Measurements from ENCODE around the gene EXOC6B.
"Not testable (repeated sequence)": the region's sequence is repeated elsewhere in the genome, so short reads cannot be mapped to it uniquely, and the experiment has no call there.

Gene EXOC6B

GRCh38 chr2:72423756-72424155 lies 402.1 kb downstream of the EXOC6B start:
- Histone ChIP-seq H3K4me3 (ENCODE audit: insufficient read length, low read depth) (no peak overlapping the region), H3K9me3 (ENCODE audit: insufficient read depth, low read length) (no peaks in the 10 kb centered on the region; the same call in 1 of the 2 replicates), H3K9ac (ENCODE audit: insufficient read length, low read depth) (no peak overlapping the region), H3K27me3 (ENCODE audit: insufficient read depth, insufficient read length) (no peaks in the 10 kb centered on the region), H3K4me1 (ENCODE audit: insufficient read depth, insufficient read length) (no peaks in the 10 kb centered on the region), H3K36me3 (ENCODE audit: insufficient read depth, insufficient read length, low read length) (no peaks in the 10 kb centered on the region)
- DNase-seq (ENCODE audit: low read depth, low spot score), result no peak
- TF ChIP-seq ZNF274 (IDR thresholded peaks at IDR 0.05; ENCODE audit: low read depth, low read length), result no peak
- TF ChIP-seq YY1 (IDR thresholded peaks at IDR 0.05; ENCODE audit: insufficient read depth, insufficient read length), result no peak
- TF ChIP-seq SUZ12 (IDR thresholded peaks at IDR 0.05; ENCODE audit: extremely low read depth, insufficient read depth, insufficient read length), result no peak

GRCh38 chr2:72421771-72422379 lies 404.0 kb downstream of the EXOC6B start:
- H3K36me3 ChIP-seq (ENCODE audit: insufficient read depth, insufficient read length, low read length); DNase-seq (ENCODE audit: low read depth, low spot score); H3K9me3 ChIP-seq (ENCODE audit: insufficient read depth, low read length); H3K27me3 ChIP-seq (ENCODE audit: insufficient read depth, insufficient read length); H3K9ac ChIP-seq (ENCODE audit: insufficient read length, low read depth); H3K4me1 ChIP-seq (ENCODE audit: insufficient read depth, insufficient read length); H3K4me3 ChIP-seq (ENCODE audit: insufficient read length, low read depth): not testable (repeated sequence)

GRCh38 chr2:72415781-72416475 lies 409.9 kb downstream of the EXOC6B start:
- Histone ChIP-seq H3K9ac (ENCODE audit: insufficient read length, low read depth) (no peak overlapping the region), H3K4me3 (ENCODE audit: insufficient read length, low read depth) (no peak overlapping the region), H3K27me3 (ENCODE audit: insufficient read depth, insufficient read length) (no peaks in the 10 kb centered on the region), H3K9me3 (ENCODE audit: insufficient read depth, low read length) (no peaks in the 10 kb centered on the region), H3K4me1 (ENCODE audit: insufficient read depth, insufficient read length) (no peaks in the 10 kb centered on the region), H3K36me3 (ENCODE audit: insufficient read depth, insufficient read length, low read length) (no peaks in the 10 kb centered on the region)
- no peak for DNase-seq (ENCODE audit: low read depth, low spot score)
- no peak for TF ChIP-seq ZNF274 (IDR thresholded peaks at IDR 0.05; ENCODE audit: low read depth, low read length)
- TF ChIP-seq SUZ12 (IDR thresholded peaks at IDR 0.05; ENCODE audit: extremely low read depth, insufficient read depth, insufficient read length), result no peak

GRCh38 chr2:72415241-72415661 lies 410.6 kb downstream of the EXOC6B start:
- H3K4me1 ChIP-seq (ENCODE audit: insufficient read depth, insufficient read length), result no peaks in the 10 kb centered on the region
- no peaks in the 10 kb centered on the region for H3K36me3 ChIP-seq (ENCODE audit: insufficient read depth, insufficient read length, low read length)

GRCh38 chr2:72414137-72414760 lies 411.6 kb downstream of the EXOC6B start:
- H3K9me3 ChIP-seq (ENCODE audit: insufficient read depth, low read length), result no peaks in the 10 kb centered on the region
- H3K36me3 ChIP-seq (ENCODE audit: insufficient read depth, insufficient read length, low read length), result no peaks in the 10 kb centered on the region
- H3K27me3 ChIP-seq (ENCODE audit: insufficient read depth, insufficient read length), result no peaks in the 10 kb centered on the region
- no peak for DNase-seq (ENCODE audit: low read depth, low spot score)
- no peak overlapping the region for H3K9ac ChIP-seq (ENCODE audit: insufficient read length, low read depth)
- H3K4me3 ChIP-seq (ENCODE audit: insufficient read length, low read depth), result no peak overlapping the region
- H3K4me1 ChIP-seq (ENCODE audit: insufficient read depth, insufficient read length), result no peaks in the 10 kb centered on the region
- no peak for TF ChIP-seq SUZ12 (IDR thresholded peaks at IDR 0.05; ENCODE audit: extremely low read depth, insufficient read depth, insufficient read length)
- no peak for TF ChIP-seq YY1 (IDR thresholded peaks at IDR 0.05; ENCODE audit: insufficient read depth, insufficient read length)
- TF ChIP-seq ZNF274 (IDR thresholded peaks at IDR 0.05; ENCODE audit: low read depth, low read length), result no peak

More at GRCh38 chr2:72415241-72415661, 410.6 kb downstream of the EXOC6B start:
- TF ChIP-seq SUZ12 (IDR thresholded peaks at IDR 0.05; ENCODE audit: extremely low read depth, insufficient read depth, insufficient read length) (no peak), YY1 (IDR thresholded peaks at IDR 0.05; ENCODE audit: insufficient read depth, insufficient read length) (no peak), ZNF274 (IDR thresholded peaks at IDR 0.05; ENCODE audit: low read depth, low read length) (no peak)
- Histone ChIP-seq H3K27me3 (ENCODE audit: insufficient read depth, insufficient read length) (no peaks in the 10 kb centered on the region), H3K9ac (ENCODE audit: insufficient read length, low read depth) (no peak overlapping the region), H3K4me3 (ENCODE audit: insufficient read length, low read depth) (no peak overlapping the region), H3K9me3 (ENCODE audit: insufficient read depth, low read length) (no peaks in the 10 kb centered on the region)
- no peak for DNase-seq (ENCODE audit: low read depth, low spot score)

GRCh38 chr2:72413716-72414115 lies 412.1 kb downstream of the EXOC6B start:
- DNase-seq (ENCODE audit: low read depth, low spot score), result no peak

GRCh38 chr2:72412214-72412613 lies 413.6 kb downstream of the EXOC6B start:
- Histone ChIP-seq H3K9me3 (ENCODE audit: insufficient read depth, low read length) (no peaks in the 10 kb centered on the region), H3K36me3 (ENCODE audit: insufficient read depth, insufficient read length, low read length) (no peaks in the 10 kb centered on the region), H3K9ac (ENCODE audit: insufficient read length, low read depth) (no peak overlapping the region), H3K4me3 (ENCODE audit: insufficient read length, low read depth) (no peak overlapping the region), H3K4me1 (ENCODE audit: insufficient read depth, insufficient read length) (no peaks in the 10 kb centered on the region), H3K27me3 (ENCODE audit: insufficient read depth, insufficient read length) (no peaks in the 10 kb centered on the region)
- no peak for TF ChIP-seq YY1 (IDR thresholded peaks at IDR 0.05; ENCODE audit: insufficient read depth, insufficient read length)
- no peak for TF ChIP-seq SUZ12 (IDR thresholded peaks at IDR 0.05; ENCODE audit: extremely low read depth, insufficient read depth, insufficient read length)
- no peak for TF ChIP-seq ZNF274 (IDR thresholded peaks at IDR 0.05; ENCODE audit: low read depth, low read length)
- no peak for DNase-seq (ENCODE audit: low read depth, low spot score)

More at GRCh38 chr2:72413716-72414115, 412.1 kb downstream of the EXOC6B start:
- no peak overlapping the region for H3K9ac ChIP-seq (ENCODE audit: insufficient read length, low read depth)
- no peaks in the 10 kb centered on the region for H3K9me3 ChIP-seq (ENCODE audit: insufficient read depth, low read length)
- no peaks in the 10 kb centered on the region for H3K27me3 ChIP-seq (ENCODE audit: insufficient read depth, insufficient read length)
- TF ChIP-seq YY1 (IDR thresholded peaks at IDR 0.05; ENCODE audit: insufficient read depth, insufficient read length), result no peak
- TF ChIP-seq SUZ12 (IDR thresholded peaks at IDR 0.05; ENCODE audit: extremely low read depth, insufficient read depth, insufficient read length), result no peak
- TF ChIP-seq ZNF274 (IDR thresholded peaks at IDR 0.05; ENCODE audit: low read depth, low read length), result no peak
- H3K4me3 ChIP-seq (ENCODE audit: insufficient read length, low read depth), result no peak overlapping the region
- no peaks in the 10 kb centered on the region for H3K4me1 ChIP-seq (ENCODE audit: insufficient read depth, insufficient read length)
- no peaks in the 10 kb centered on the region for H3K36me3 ChIP-seq (ENCODE audit: insufficient read depth, insufficient read length, low read length)

Measured in NT2/D1 (cell line).